ENCODE results near the gene TRIM34. TPM values are rescaled to one million over a fixed set of nuclear protein-coding genes. Genes with fewer than 3 reads are reported as not detected.

Gene TRIM34
- total RNA-seq, 8 experiments from 2014 or later: 0.16 to 9.7 (median 2.2) TPM

DNA sequence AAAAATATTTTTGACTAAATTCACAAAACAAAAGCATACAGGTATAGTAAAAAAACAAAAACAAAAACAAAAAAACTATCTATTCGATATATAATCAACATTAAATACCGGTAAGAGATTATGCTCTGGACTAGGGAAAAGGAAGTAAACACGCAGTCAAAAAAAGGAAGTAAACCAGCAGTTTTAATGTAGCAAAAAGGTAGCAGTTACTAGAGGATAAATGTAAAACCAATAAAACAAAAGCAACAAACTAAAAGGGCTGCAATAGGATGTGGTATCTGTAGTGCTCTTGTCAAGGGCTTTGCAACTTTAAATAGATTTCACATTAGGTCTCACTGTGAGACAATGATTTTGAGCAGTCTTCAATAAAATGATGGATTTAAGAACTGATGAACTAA lies 67.2 kb downstream of the TRIM34 start:
- ATAC-seq (replicated peaks in 6 of 8): no peak
- 72 to 100% (median 93%) methylated on average over 2 to 3 of the region's 3 CpGs for WGBS, 10 experiments
- in situ Hi-C loops (cut with MboI; ENCODE audit: low pct_unique_long_range_greater_than_20kb in 2 of 9, low sequenced_read_pairs in 9 of 9, unreplicated experiment in 9 of 9): no loop called here

More for the DNA sequence above, 67.2 kb downstream of the TRIM34 start:
- H3K4me1 ChIP-seq (replicated peaks in 1 of 2): peaks cover 21 to 29% of the 10 kb centered on the region in 2 donors
- H3K27ac ChIP-seq: no peak overlapping the region
- H3K4me3 ChIP-seq: no peak overlapping the region

Other genes with a start within 250 kb of the TRIM34 start
- gene OR51M1, start 241.2 kb upstream of the TRIM34 start, total RNA-seq: under 1 TPM in 7 of 8 experiments, not detected in 1; 0.05 to 0.66 (median 0.20) TPM
- 1 to 10 TPM in 1 of 8 experiments, under 1 TPM in 4, not detected in 3; 0.11 to 1.2 (median 0.46) TPM for gene OR51Q1, start 202.9 kb upstream of the TRIM34 start, total RNA-seq
- gene OR51I1, start 183.5 kb upstream of the TRIM34 start, total RNA-seq: under 1 TPM in 4 of 8 experiments, not detected in 4; 0.16 to 0.66 (median 0.49) TPM
- under 1 TPM in 6 of 8 experiments, not detected in 2; 0.11 to 0.47 (median 0.16) TPM for gene OR51I2, start 175.7 kb upstream of the TRIM34 start, total RNA-seq
- under 1 TPM in 5 of 8 experiments, not detected in 3; 0.22 to 0.57 (median 0.40) TPM for gene OR52D1, start 136.3 kb upstream of the TRIM34 start, total RNA-seq
- under 1 TPM in 7 of 8 experiments, not detected in 1; 0.11 to 0.52 (median 0.23) TPM for gene UBQLN3, start 115.0 kb upstream of the TRIM34 start, total RNA-seq
- under 1 TPM; 0.15 to 0.73 (median 0.33) TPM for gene UBQLNL, start 108.3 kb upstream of the TRIM34 start, total RNA-seq
- gene OR52H1, start 76.5 kb upstream of the TRIM34 start, total RNA-seq: under 1 TPM in 7 of 8 experiments, not detected in 1; 0.17 to 0.87 (median 0.47) TPM
- gene OR52B6, start 44.1 kb upstream of the TRIM34 start, total RNA-seq: 1 to 10 TPM in 2 of 8 experiments, under 1 TPM in 3, not detected in 3; 0.25 to 1.4 (median 0.67) TPM
- 1 to 10 TPM; 1.2 to 9.0 (median 2.1) TPM for gene TRIM6, start 28.4 kb upstream of the TRIM34 start, total RNA-seq
- gene TRIM5, start 60.1 kb downstream of the TRIM34 start, total RNA-seq: 10 to 100 TPM; 13.4 to 60.6 (median 23.7) TPM
- gene TRIM22, start 64.8 kb downstream of the TRIM34 start, total RNA-seq: 100 to 1,000 TPM in 4 of 8 experiments, 10 to 100 TPM in 4; 31.4 to 246 (median 75.3) TPM
- under 1 TPM in 6 of 8 experiments, not detected in 2; 0.08 to 0.43 (median 0.18) TPM for gene OR56B1, start 111.4 kb downstream of the TRIM34 start, total RNA-seq
- gene OR52N4, start 129.2 kb downstream of the TRIM34 start, total RNA-seq: under 1 TPM in 7 of 8 experiments, not detected in 1; 0.21 to 0.81 (median 0.38) TPM
- gene OR52N5, start 158.4 kb downstream of the TRIM34 start, total RNA-seq: under 1 TPM in 2 of 8 experiments, not detected in 6; 0.05 to 0.47 TPM
- gene OR52N1, start 166.3 kb downstream of the TRIM34 start, total RNA-seq: under 1 TPM in 1 of 8 experiments, not detected in 7; 0.19 TPM
- under 1 TPM in 1 of 8 experiments, not detected in 7; 0.66 TPM for gene OR52N2, start 183.9 kb downstream of the TRIM34 start, total RNA-seq
- under 1 TPM in 1 of 8 experiments, not detected in 7; 0.52 TPM for gene OR52E6, start 216.9 kb downstream of the TRIM34 start, total RNA-seq
- gene OR52E8, start 232.7 kb downstream of the TRIM34 start, total RNA-seq: under 1 TPM in 2 of 8 experiments, not detected in 6; 0.18 to 0.28 TPM